Testis (tissue), 2 donors: ENCODE measurements around the gene CPSF2.

Source experiments
- POLR2A ChIP-seq: fragments of 450-650 bp; IDR thresholded peaks from one replicate; pipeline ENCODE4 v1.6.1; 2017; ENCODE audit warnings: antibody characterized with exemption, mild to moderate bottlenecking, moderate library complexity
- TF ChIP-seq, protein P1 (sequence below), 3 experiments: fragments of 450-650 bp in 2 of 3; fragments of 200-600 bp in 1 of 3; sonication (generic) in 1 of 3; IDR thresholded peaks; one replicate each; pipeline ENCODE4 v1.5.1; 2016 to 2019; ENCODE audit warnings: antibody characterized with exemption in 3 of 3, mild to moderate bottlenecking in 2 of 3, moderate library complexity in 1 of 3

DNA sequence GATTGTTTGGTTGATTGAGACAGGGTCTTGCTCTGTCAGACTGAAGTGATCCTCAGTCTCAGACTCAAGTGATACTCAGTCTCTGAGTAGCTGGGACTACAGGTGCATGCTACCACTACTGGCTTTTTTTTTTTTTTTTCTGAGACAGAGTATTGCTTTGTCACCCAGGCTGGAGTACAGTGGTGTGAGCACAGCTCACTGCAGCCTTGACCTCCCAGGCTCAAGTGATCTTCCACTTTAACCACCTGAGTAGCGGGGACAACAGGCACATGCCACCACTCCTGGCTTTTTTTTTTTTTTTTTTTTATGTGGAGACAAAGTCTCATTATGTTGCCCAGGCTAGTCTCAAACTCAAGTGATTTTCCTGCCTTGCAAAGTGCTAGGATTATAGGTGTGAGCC, 31.8 kb downstream of the CPSF2 start:
- TF ChIP-seq, protein P1, sequence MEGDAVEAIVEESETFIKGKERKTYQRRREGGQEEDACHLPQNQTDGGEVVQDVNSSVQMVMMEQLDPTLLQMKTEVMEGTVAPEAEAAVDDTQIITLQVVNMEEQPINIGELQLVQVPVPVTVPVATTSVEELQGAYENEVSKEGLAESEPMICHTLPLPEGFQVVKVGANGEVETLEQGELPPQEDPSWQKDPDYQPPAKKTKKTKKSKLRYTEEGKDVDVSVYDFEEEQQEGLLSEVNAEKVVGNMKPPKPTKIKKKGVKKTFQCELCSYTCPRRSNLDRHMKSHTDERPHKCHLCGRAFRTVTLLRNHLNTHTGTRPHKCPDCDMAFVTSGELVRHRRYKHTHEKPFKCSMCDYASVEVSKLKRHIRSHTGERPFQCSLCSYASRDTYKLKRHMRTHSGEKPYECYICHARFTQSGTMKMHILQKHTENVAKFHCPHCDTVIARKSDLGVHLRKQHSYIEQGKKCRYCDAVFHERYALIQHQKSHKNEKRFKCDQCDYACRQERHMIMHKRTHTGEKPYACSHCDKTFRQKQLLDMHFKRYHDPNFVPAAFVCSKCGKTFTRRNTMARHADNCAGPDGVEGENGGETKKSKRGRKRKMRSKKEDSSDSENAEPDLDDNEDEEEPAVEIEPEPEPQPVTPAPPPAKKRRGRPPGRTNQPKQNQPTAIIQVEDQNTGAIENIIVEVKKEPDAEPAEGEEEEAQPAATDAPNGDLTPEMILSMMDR (IDR thresholded peaks at IDR 0.05) = no peak
- TF ChIP-seq POLR2A = no peak
